GM18520 (cell line): ENCODE measurements around the gene RASSF10.

Source experiments
- ATAC-seq: cut with Tn5 transposase; IDR thresholded peaks from one replicate; pipeline ENCODE4 v1.9.1; 2021; ENCODE audit not compliant: unreplicated experiment

The RASSF10 gene

DNA sequence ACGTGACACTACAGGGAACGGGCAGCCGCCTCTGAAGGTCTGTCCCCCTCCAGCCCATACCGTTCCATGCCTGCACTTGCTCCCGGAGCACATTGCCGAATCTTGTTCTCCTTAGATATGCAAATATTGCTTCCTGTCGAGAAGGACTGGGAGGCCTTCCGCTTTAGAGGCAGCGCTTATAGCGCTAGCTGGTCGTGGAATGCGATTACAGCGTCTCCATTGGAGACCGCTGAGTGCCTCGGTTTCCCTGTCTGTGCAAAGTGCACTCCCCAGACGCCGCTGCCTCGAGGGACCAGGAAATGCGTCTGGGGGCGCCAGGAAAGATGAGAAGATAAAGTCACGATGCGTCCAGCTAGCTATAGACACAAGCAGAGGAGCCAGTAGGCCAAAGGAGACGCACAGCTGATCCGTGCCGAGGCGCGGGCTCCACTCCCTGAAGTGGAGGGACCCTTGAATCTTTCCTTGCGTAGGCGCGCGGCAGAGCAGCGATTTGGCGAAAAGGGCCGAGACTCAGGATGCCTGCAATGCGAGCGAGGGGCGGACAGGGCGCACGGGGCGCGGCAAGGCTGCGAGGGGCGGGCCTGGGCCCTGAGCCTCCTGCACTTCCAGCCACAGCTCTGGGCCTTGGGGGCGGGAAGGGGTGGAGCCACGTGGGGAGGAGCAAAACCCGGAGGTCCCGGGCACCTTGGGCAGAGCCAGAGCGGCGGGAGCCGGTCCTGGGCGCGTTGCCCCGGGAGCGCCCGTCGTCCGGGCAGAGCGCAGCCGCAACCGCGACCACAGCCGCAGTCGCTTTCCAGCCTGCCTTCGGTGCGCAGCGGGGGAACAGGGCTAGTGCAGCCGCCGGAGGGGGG is at the start of gene RASSF10:
RASSF10 (plus strand) TSS at position 692 of the 851 bp plus-strand sequence. CDS start 261 bp downstream, outside the sequence.
- ATAC-seq: no peak

DNA sequence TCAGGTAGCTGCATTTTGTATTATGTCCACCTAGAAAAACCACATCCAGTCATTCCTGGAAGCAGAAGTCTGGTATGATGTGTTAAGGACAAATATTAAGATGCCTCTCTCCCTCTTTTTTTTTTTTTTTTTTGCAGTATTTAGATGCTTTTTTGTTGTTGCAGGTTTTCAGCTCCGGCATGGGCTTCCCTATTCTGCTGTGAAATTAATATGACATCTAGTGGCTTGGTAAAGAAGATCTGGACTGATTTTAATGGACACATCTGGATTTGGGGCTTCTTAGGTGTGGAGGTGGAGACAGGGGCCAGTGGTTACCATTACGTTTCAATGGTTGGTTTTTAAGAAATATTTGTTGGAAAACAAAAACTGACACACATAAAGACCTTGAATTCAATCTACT is 47.5 kb upstream of the RASSF10 start:
- ATAC-seq: no peak

DNA sequence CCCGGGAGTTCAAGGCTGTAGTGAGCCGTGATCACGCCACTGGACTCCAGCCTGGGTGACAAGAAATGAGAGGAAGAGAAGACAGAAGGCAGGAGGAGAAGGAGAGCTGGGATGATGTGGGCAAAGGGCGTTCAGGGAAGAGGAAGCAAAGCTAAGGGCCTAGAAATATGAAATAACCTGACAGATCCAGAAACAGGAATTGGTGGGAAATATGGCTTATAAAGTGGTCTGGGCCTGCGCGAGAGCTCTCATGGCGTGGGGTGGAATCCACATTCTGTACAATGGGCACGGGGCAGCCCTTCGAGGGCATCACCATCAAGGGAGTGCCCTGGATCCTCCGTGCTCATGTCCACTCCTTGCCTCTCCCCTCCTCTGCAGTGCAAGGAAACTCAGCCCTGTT is 46.8 kb upstream of the RASSF10 start:
- no peak for ATAC-seq

DNA sequence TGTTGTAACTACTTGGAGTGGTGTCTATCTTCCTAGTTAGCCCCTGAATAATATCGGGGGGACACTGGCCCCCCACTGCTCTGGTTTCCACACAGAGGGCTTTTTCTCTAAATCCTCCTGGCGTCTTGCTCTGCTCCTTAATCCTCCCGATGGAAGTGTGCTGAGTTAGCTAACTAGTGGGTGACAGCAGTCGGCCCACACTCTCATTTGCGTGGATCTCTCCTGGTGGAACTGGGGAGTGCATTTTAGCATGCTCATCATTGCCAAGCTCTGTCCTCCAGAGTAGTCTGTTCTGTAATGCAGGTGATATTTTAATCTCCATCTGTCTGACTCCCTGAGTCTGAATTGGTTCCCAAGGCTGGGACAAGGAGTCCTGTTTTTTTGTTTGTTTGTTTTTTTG is 46.1 kb upstream of the RASSF10 start:
- no peak for ATAC-seq

DNA sequence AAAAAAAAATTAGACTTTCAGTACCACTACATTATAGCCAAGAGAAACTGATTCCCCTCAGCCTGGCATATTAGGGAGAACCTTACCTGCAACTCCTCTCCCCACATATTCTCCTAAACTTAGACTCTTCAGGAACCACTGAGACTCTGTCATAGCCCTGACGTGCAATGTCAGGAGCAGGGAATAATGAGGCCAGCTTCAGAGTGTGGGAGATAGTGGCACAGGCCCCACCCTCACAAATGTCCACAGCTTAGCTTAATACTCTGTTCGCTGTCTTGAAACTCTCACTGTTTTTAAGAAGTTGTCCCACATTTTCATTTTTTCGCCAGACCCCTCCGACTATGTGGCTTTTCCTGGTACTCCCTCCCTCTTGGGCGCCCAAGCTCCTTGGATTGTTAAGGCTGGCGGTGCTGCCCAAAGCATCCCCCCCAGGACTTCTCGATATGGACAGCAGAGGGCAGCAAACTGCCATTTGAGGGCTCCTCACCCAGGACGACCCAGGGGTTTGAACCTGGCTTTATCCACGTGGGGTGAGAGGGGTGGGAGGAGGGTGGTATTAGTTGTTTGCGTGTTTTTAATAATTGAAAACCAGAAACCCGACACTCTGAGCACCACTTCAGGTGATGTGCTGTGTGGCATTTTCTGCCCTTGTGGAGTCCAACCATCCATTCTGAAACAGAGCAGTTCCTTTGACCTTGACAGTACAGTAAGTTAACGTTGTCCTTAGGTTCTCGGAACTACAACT is 45.2 kb upstream of the RASSF10 start:
- no peak for ATAC-seq

DNA sequence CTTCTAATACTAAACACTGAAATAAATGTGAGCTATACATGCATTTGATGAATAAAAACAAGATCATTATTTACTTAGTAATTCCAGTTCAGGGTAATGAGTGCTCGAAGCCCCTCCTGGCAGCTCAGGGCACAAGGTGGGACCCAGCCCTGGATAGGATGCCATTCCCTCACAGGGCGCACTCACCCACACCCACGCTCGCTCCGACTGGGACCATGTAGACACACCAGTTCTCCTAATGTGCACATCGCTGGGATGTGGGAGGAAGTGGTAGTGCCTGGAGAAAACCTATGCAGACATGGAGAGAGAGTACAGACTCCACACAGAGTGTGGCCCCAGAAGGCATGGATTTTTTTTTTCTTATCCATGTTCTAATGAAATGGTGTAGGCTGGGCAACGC is 44.5 kb upstream of the RASSF10 start:
- no peak for ATAC-seq

DNA sequence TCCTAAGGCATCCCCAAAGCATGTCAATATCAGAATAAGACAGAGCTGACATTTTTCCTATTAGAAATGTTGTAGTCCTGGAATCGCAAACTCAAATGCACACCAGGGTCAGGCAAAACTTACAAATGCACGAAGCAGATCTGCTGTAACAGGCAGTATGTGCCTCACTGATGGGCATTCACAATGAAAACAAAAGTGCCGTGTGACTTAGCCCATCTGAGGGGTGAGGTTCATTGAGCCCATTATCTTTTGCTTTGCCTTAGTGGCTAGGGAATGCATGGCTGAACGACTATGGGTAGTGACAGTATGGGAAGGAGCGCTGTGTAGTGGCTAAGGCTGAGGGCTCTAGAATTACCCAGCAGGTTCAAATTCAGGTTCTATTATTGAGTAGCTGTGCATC is 43.1 kb upstream of the RASSF10 start:
- ATAC-seq: no peak

DNA sequence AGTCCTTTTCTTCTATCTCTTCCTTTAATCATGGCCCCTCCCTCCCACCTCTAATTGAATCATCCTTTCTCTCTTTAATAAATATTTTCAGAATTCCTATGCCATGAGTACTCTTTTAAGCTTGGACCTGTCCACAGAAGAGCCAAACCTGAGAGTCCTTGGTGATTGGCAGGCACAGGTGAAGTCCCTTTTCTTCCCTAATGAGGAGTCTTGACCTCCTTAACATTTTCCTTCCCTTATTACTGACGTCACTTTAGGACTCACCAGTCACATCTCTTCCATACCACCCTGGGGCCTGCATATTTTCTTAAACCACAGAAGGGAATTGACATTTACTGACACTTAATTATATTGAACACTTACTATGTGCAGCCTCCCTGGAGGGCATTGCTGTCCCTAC is 41.0 kb upstream of the RASSF10 start:
- ATAC-seq: no peak

DNA sequence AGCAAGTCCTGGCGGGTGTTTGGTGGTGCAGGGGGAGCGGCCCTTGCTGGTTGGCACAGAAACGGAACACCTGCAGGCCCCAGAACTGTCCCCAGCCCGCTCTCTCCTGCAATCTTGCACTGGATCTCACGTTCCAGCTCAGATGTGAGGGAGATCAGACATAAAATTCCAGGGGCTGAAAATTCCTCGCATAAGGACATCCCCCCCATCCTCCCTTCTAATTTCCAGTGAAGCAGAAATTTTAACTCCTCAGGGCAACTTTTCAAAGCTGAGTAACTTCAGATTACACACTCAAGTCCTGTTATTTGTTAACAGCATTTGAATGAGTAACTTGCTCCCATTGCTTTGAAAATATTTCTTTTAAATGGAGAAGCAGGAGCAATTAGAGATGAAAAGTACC is 40.3 kb upstream of the RASSF10 start:
- ATAC-seq: no peak

DNA sequence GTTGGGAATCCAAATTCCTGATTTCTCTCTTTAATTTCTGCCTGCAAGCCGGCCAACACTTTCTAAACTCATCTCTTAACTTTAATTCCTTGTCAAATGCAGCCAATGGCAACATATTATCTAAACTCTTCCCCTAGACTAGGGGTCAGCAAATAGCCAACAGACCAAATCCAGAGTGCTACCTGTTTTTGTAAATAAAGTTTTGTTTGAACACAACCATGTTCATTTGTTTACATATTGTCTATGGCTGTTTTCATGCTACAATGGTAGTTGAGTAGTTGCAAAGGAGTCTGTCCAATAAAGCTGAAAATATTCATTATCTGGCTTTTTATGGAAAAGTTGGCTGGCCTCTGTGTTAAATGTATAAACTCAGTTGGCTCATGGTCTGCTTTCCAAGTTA is 37.2 kb upstream of the RASSF10 start:
- ATAC-seq: no peak

DNA sequence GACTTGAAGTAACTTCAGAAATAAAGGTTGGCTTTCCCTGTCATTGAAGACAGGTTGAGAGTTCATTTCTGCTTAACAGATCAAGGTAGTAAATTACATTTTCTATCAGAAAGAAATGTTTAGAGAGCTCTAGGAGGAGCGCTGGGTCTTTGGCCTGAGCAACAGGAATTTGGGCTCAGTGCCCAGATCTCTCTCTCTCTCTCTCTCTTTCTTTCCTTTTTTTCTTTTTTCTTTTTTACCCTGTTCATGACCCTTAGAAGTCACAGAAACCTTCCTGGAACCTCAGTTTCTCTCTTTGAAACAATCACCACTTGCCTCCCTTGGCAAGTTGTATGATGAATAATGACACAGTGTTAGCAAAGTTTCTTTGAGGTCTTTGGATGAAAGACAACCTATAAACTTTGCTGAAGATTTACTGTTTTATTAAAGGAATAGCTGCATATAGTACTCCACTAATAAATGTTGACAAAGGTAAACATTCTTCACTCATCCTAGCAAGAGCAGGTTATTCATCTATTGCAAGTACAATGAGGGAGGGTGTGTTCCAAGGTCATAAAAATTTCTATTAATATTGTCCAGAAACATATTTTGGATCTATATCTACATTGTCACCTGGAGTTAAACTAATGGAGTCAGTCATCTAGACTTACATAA is 35.5 kb upstream of the RASSF10 start:
- no peak for ATAC-seq

DNA sequence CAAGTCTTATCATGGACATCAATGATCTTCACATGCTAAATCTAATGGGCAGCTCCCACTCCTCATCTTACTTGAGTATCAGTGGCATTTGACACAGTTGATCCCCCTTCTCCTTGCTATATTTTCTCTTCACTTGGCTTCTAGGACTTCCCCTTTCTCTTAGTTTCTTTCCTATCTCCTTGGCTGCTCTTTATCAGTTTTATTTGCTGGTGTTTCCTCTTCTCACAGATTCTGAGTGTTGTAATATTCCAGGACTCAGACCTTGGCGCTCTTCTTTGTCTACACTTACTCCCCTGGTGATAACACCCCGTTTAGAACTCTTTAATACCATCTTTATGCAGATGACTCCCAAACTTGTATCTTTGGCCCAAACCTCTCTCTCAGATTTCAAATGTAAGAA is 33.9 kb upstream of the RASSF10 start:
- no peak for ATAC-seq

DNA sequence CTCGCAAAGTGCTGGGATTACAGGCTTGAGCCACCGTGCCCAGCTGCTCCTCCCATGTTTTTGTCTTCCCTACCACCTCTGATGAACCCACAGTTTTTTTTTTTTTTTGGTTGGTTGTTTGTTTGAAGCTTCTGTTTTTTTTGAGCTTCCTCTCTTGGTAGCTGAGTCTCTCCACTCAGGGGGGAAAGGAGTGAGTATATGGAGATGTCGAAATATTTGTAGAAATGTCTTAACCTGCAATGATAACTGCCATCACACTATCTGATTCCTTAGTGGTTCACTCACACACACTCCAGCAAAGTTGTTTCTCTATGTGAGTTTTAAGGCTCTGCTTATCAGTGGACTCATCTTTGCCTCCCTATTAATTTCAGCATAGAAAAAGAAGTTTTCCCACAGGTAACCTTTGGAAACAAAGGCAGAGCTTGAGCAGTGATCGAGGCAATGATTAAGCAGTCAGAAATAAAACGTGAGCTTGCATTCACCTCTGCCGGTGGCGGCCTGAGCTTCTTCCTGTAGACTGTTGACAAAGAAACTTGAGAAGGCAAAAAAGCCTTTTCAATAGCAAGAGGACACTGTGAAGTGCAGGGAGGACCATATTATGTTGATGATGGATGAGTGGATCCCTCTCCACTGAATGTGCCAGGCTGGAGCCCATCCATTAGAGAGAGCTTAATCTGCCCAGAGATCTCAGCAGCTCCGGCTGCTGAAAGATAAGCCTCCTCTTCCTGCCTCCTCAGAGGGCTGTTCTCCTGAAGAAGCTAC is 29.0 kb upstream of the RASSF10 start:
- ATAC-seq: no peak

DNA sequence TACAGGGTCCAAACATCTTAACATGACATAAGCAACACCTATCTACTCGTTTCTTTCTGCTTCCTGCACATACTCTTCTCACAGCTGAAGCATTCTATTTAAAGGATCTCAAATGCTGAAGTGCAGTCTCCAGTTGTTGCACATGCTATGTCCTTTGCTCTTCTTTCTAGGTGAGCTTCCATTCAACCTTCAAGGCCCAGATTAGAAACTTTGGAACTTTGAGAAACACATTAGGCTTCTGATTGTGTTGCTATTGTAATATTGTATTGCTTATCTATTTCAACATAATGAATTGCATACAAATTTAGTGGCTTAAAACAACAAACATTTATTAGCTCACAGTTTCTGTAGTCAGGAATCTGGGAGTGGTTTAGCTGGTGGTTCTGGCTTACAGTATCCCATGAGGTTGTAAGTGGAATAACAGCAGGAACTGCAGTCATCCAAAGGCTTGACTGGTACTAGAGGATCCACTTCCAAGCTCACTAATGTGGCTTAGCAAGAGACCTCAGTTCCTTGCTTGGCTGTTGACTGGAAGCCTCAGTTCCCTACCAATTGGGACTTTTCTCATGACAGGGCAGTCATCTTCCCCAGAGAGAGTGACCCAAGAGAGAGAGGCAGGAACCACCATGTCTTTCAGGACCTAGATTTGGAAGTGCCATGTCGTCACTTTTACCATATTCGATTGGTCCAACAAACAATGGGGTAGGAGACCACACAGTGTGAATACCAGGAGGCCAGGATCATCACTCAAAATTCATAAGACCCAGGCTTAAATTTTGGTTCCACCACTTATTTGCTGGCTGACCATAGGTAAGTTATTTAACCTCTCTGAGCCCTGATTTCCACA is 27.2 kb upstream of the RASSF10 start:
- no peak for ATAC-seq

DNA sequence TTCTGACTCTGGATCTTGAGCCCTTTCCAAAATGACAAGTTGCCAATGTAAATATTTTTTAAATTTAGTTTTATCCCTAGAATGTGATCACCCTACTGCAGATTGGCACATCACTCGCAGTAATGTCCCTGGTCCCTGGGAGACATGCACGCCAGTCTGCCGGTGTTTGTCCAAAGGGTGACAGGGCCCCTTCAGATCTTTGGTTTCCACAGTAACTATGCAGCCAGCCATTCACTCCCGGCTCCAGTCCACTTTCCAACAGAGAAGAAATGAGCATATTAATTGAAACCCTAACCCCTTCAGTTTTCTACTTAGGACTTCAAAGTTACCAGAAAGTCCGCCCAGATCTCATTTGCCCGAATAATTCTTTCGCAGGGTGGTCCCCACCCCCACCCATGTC is 25.8 kb upstream of the RASSF10 start:
- no peak for ATAC-seq

DNA sequence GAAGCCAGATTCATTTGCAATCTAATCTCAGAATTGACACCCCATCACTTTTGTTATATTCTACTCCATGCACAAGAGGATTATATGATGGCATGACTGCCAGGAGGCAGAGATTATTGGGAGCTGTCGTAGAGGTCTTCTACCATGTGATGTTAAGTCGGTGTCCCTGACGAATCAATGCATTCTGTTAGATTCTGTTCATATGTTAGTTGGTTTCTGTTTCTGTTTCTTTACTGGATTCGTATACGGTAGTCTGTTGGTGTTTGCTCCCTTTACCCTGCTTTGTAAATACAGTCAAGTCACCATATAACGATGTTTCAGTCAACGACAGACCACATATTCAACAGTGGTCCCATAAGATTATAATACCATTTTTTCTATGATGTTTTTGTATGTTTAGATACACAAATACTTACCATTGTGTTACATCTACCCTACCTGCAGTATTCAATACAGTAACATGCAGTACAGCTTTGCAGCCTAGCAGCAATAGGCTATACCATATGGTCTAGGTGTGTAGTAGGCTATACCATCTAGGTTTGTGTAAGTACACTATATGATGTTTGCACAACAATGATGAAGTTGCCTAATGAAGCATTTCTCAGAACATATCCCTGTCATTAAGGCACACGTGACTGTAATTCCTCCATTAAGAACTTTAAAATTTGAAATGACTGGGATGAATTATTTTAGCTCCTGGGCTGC is 22.8 kb upstream of the RASSF10 start:
- ATAC-seq: no peak

DNA sequence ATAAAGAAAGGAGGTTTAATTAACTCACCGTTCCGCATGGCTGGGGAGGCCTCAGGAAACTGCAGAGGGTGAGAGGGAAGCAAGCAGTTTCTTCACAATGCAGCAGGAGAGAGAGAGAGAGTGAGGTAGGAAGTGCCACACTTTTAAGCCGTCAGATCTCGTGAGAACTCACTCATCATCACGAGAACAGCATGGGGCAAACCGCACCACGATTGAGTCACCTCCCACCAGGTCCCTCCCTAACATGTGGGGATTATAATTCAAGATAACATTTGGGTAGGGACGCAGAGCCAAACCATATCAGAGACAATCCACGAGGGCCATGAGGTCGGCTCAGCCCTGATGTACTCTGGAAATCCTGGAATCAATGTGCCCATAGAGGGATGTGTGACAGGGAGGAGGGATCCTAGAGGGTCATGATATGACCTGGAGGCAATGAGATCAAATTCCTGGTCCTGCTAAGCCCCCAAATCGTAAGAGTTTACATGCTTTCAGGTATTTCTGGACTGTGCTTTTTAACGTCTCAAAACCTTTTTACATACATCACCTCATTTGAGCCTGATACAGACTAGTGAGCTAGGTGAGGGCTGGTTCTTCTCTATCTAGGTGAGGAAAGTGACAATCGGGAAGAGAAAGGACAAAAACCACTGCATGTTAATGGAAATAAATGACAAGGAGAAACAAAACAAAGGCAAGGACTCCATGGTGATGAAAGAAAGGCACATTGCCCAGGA is 19.5 kb upstream of the RASSF10 start:
- ATAC-seq: no peak

DNA sequence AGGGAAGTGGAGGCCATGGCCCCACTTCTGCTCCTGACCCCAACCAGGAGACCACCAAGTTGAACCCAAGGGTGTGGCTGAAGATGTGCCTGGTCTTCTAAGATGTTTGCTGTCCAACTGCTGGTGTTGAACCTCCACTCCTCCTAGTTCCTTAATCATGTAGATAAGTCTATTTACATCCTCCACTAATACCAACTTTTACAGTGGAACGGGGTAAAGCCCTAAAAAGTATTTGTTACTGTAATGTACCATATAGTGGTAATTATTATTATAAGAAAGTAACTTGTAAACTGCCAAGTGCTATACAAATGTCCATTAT is 19.0 kb upstream of the RASSF10 start:
- ATAC-seq: no peak

DNA sequence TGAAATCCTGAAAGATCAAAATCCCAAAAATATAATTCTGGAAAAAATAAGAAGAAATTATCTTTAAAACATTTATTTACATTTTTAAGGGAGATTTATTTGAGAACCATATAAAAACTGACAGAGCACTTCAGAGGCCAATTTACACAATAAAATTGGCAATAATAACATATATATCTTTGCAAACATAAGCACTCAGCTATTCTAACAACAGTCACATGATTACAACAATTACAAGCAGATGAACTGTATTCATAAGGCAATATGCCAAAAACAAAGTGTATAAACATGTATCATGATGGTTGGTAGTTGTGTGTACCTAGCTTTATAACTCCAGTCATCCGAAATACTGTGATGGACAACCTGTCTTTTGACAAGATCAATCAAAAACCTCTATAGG is 17.7 kb upstream of the RASSF10 start:
- ATAC-seq: no peak
